ENCODE results near the gene COL27A1.

DNA sequence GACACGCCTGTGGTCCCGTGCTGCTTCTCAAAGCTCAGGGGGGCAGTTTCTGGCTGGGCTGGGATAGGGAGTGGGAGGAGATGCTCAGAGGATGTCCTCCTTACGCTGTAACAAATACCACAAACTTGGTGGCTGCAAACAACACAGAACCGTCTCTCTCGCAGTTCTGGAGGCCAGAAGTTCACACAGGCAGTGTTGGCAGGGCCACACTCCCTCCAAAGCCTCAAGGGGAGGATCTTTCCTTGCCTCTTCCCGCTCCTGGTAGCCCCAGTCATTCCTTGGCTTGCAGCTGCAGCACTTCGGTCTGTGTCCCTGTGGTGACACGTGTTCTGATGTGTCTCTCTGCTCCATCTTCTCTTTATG is 157.2 kb downstream of the COL27A1 start:
- TF ChIP-seq, protein P1, sequence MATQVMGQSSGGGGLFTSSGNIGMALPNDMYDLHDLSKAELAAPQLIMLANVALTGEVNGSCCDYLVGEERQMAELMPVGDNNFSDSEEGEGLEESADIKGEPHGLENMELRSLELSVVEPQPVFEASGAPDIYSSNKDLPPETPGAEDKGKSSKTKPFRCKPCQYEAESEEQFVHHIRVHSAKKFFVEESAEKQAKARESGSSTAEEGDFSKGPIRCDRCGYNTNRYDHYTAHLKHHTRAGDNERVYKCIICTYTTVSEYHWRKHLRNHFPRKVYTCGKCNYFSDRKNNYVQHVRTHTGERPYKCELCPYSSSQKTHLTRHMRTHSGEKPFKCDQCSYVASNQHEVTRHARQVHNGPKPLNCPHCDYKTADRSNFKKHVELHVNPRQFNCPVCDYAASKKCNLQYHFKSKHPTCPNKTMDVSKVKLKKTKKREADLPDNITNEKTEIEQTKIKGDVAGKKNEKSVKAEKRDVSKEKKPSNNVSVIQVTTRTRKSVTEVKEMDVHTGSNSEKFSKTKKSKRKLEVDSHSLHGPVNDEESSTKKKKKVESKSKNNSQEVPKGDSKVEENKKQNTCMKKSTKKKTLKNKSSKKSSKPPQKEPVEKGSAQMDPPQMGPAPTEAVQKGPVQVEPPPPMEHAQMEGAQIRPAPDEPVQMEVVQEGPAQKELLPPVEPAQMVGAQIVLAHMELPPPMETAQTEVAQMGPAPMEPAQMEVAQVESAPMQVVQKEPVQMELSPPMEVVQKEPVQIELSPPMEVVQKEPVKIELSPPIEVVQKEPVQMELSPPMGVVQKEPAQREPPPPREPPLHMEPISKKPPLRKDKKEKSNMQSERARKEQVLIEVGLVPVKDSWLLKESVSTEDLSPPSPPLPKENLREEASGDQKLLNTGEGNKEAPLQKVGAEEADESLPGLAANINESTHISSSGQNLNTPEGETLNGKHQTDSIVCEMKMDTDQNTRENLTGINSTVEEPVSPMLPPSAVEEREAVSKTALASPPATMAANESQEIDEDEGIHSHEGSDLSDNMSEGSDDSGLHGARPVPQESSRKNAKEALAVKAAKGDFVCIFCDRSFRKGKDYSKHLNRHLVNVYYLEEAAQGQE (tag by site-specific recombination; IDR thresholded peaks at IDR 0.05): no peak
- TF ChIP-seq ZNF664 (tag by site-specific recombination; IDR thresholded peaks at IDR 0.05) (no peak), ZNF549 (tag by site-specific recombination; IDR thresholded peaks at IDR 0.05) (no peak), RBAK (tag by site-specific recombination; IDR thresholded peaks at IDR 0.05) (no peak), ZNF2 (tag by site-specific recombination; IDR thresholded peaks at IDR 0.05) (no peak), ZNF777 (tag by site-specific recombination; IDR thresholded peaks at IDR 0.05; ENCODE audit: borderline replicate concordance) (no peak), ZNF354C (tag by site-specific recombination; IDR thresholded peaks at IDR 0.05; ENCODE audit: borderline replicate concordance, low read depth) (no peak), ZNF843 (tag by site-specific recombination; IDR thresholded peaks at IDR 0.05) (no peak), ZNF16 (tag by site-specific recombination; IDR thresholded peaks at IDR 0.05; ENCODE audit: low read depth) (no peak), ZNF292 (tag by site-specific recombination; IDR thresholded peaks at IDR 0.05; ENCODE audit: borderline replicate concordance, low read depth) (no peak), ZNF785 (tag by site-specific recombination; IDR thresholded peaks at IDR 0.05) (no peak), ZEB2 (tag by site-specific recombination; IDR thresholded peaks at IDR 0.05) (no peak)
- TF ChIP-seq, protein P2, sequence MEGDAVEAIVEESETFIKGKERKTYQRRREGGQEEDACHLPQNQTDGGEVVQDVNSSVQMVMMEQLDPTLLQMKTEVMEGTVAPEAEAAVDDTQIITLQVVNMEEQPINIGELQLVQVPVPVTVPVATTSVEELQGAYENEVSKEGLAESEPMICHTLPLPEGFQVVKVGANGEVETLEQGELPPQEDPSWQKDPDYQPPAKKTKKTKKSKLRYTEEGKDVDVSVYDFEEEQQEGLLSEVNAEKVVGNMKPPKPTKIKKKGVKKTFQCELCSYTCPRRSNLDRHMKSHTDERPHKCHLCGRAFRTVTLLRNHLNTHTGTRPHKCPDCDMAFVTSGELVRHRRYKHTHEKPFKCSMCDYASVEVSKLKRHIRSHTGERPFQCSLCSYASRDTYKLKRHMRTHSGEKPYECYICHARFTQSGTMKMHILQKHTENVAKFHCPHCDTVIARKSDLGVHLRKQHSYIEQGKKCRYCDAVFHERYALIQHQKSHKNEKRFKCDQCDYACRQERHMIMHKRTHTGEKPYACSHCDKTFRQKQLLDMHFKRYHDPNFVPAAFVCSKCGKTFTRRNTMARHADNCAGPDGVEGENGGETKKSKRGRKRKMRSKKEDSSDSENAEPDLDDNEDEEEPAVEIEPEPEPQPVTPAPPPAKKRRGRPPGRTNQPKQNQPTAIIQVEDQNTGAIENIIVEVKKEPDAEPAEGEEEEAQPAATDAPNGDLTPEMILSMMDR (tag by site-specific recombination; IDR thresholded peaks at IDR 0.05): no peak

Data from HEK293 (cell line).